ENCODE measurements around the gene PAX3.

- TF ChIP-seq CTCF (IDR thresholded peaks at IDR 0.05; ENCODE audit: low read length) (no peak), EZH2 (optimal IDR thresholded peaks at IDR 0.05; ENCODE audit: low read depth, low read length) (no peak)
Observed at GRCh38 chr2:222179592-222179991, 119.2 kb downstream of the PAX3 start.

Measured in MM.1S (cell line).